ENCODE data around the gene SSTR4.

Gene SSTR4

DNA sequence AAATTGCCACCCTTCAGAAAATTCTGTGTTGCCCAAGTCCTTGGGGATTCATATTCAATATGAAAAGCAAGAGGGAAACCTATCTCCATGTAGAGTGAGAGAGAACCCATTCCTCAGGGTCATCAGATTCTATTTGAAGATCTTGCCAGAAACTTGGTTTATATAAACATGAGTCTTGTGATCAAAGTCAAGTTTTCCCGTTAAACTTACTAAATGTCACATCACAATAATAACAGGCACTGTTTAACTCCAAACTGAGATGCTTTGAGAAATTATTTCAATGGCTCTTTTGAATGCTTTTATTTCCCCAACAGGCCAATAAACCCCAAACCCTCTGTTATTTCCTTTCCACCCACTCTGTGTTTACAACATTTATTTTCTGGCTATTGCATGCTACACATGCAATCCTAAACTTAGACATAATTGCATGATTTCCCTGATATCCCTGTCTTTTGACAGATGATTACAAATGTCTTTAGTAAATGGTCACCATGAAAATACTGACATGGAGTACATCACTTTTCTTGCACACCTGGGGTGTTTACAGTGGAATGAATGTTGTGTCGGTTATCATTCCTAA is 31.1 kb upstream of the SSTR4 start:
- no peaks in the 10 kb centered on the region for H3K9me3 ChIP-seq (ENCODE audit: control insufficient read depth, low read length)
- no peak overlapping the region for H3K27ac ChIP-seq (ENCODE audit: low read depth, low read length, severe bottlenecking)
- no peak overlapping the region for H3K4me3 ChIP-seq (ENCODE audit: extremely low read depth, insufficient read depth, low read length, poor library complexity, severe bottlenecking)
- no CpG with 5 or more reads among the region's 2 CpGs for WGBS, 2 experiments (ENCODE audit: insufficient coverage in 2 of 2)
- H3K4me1 ChIP-seq (ENCODE audit: control insufficient read depth, insufficient read depth, low read length, poor library complexity, severe bottlenecking): no peaks in the 10 kb centered on the region
- no peaks in the 10 kb centered on the region for H3K36me3 ChIP-seq (ENCODE audit: control insufficient read depth, insufficient read depth, low read length)

DNA sequence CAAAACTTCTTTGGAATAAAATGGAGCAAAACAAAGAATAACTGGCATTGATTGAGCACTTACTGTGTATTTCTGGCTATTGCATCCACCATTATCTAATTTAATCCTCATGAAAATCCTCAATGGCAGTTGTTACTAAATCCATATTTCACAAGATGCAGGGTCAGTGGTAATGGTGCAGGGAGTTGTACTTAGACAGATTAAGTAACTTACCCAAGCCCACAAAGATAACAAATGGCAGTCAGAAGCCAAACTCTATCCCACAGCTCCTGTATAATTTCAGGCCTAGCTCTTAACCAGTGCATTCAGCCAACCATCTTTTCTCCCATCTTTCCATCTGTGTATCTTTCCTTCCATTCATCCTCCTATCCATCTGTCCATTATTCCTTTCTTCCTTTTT is 29.3 kb upstream of the SSTR4 start:
- H3K36me3 ChIP-seq (ENCODE audit: control insufficient read depth, insufficient read depth, low read length): no peaks in the 10 kb centered on the region
- no peaks in the 10 kb centered on the region for H3K9me3 ChIP-seq (ENCODE audit: control insufficient read depth, low read length)
- H3K4me1 ChIP-seq (ENCODE audit: control insufficient read depth, insufficient read depth, low read length, poor library complexity, severe bottlenecking): no peaks in the 10 kb centered on the region
- no peak overlapping the region for H3K27ac ChIP-seq (ENCODE audit: low read depth, low read length, severe bottlenecking)
- no peak overlapping the region for H3K4me3 ChIP-seq (ENCODE audit: extremely low read depth, insufficient read depth, low read length, poor library complexity, severe bottlenecking)

DNA sequence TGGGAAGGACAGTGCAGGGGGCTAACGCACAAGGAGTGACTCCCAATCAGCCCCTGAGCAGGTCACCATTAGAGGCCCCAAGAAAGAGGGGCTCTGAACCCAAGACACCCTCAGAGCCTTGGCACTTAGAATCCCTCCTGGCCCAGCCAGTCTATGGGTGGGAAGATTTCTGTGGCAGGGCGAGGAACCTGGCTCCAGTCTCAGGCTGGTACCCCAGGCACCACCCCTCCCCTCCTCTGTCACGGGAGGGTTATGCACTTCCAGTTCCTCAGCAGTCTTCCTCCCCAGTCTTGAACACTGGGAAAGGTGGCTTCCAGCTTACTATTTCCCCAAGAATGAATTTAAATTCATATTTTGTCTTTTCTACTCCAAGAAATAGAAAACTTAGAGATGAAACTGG is 27.6 kb upstream of the SSTR4 start:
- Histone ChIP-seq H3K4me3 (ENCODE audit: extremely low read depth, insufficient read depth, low read length, poor library complexity, severe bottlenecking) (no peak overlapping the region), H3K36me3 (ENCODE audit: control insufficient read depth, insufficient read depth, low read length) (no peaks in the 10 kb centered on the region), H3K27ac (ENCODE audit: low read depth, low read length, severe bottlenecking) (no peak overlapping the region), H3K4me1 (ENCODE audit: control insufficient read depth, insufficient read depth, low read length, poor library complexity, severe bottlenecking) (no peaks in the 10 kb centered on the region), H3K9me3 (ENCODE audit: control insufficient read depth, low read length) (no peaks in the 10 kb centered on the region)
- 80 to 100% methylated on average over 1 to 2 of the region's 3 CpGs for WGBS, 2 experiments (ENCODE audit: insufficient coverage in 2 of 2)

DNA sequence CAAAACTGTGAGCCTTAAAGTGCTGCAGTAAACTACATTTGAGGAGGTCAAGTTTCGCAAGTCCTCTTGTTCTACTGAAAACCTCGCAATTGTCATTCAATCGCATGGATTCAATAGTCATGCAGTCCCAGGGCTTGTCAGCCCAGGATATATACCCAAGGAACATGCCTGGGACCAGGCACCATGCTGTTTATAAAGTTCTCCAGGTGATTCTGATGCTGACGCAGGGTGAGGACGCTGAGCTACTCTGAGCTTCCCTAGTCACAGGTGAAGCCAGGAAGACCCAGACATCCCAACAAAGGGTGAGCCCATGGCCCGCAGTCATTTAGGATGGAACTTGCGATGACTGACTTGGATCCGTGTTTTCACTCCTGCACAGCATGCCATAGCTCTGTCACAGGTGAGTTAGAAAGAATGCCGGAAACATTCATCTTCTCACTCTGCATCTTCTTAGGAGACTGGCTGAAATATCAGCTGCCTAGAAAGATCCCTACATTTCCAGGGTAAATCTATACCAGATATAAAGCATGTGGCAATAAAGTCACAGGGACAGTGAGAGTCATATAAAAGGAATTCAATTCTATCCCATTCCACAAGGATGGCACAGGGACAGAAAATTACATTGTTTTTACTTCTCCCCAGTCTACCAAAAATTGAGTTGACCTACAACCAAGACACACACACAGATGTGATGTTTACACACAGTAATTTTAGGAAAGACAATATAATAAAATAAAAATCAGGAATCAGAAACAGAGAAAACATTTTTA is 27.0 kb upstream of the SSTR4 start:
- WGBS, 2 experiments (ENCODE audit: insufficient coverage in 2 of 2): 87 to 88% methylated on average over 7 to 8 of the region's 9 CpGs
- Histone ChIP-seq H3K4me3 (ENCODE audit: extremely low read depth, insufficient read depth, low read length, poor library complexity, severe bottlenecking) (no peak overlapping the region), H3K4me1 (ENCODE audit: control insufficient read depth, insufficient read depth, low read length, poor library complexity, severe bottlenecking) (no peaks in the 10 kb centered on the region), H3K36me3 (ENCODE audit: control insufficient read depth, insufficient read depth, low read length) (no peaks in the 10 kb centered on the region), H3K27ac (ENCODE audit: low read depth, low read length, severe bottlenecking) (no peak overlapping the region), H3K9me3 (ENCODE audit: control insufficient read depth, low read length) (no peaks in the 10 kb centered on the region)

DNA sequence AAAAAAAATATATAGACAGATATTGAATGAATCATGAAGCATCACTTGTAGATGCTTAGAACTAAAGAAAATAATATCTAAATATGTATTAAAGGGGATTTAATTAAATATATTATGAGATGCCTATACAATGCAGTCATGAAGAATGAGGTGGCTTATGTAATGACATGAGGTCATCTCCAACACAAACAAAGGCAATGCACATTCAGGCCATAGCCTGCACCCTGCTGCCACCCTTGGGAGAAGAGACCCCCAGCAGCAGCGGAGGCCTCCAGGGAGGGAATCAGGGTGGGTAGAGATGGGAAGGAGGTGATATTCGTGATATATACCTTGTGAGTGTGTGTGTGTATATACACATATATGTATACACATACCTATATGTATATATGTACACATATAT is 26.4 kb upstream of the SSTR4 start:
- no peak overlapping the region for H3K27ac ChIP-seq (ENCODE audit: low read depth, low read length, severe bottlenecking)
- H3K4me3 ChIP-seq (ENCODE audit: extremely low read depth, insufficient read depth, low read length, poor library complexity, severe bottlenecking): no peak overlapping the region
- H3K4me1 ChIP-seq (ENCODE audit: control insufficient read depth, insufficient read depth, low read length, poor library complexity, severe bottlenecking): no peaks in the 10 kb centered on the region
- no CpG with 5 or more reads among the region's 2 CpGs for WGBS, 2 experiments (ENCODE audit: insufficient coverage in 2 of 2)
- H3K36me3 ChIP-seq (ENCODE audit: control insufficient read depth, insufficient read depth, low read length): no peaks in the 10 kb centered on the region
- no peaks in the 10 kb centered on the region for H3K9me3 ChIP-seq (ENCODE audit: control insufficient read depth, low read length)

DNA sequence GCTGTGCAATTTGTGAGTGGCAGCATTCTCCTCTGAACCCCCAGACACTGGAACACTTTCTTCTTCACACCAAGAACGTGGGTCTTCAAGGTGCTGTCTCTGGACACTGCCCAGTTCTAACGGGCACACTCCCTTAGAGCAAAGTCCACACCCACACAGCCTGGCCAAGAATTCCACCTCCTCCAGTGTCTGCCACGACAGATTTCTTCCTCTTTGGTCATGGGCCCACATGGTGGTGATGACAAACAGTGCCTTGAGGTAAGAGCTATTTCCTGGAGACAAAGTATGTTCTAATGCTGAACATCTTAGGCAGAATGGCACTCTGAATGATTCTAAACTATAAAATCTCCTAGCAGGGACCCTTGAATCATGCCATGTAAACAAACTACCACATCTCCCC is 25.5 kb upstream of the SSTR4 start:
- WGBS, 2 experiments (ENCODE audit: insufficient coverage in 2 of 2): 57 to 88% methylated on average over 1 to 2 of the region's 3 CpGs
- Histone ChIP-seq H3K27ac (ENCODE audit: low read depth, low read length, severe bottlenecking) (no peak overlapping the region), H3K9me3 (ENCODE audit: control insufficient read depth, low read length) (no peaks in the 10 kb centered on the region), H3K36me3 (ENCODE audit: control insufficient read depth, insufficient read depth, low read length) (no peaks in the 10 kb centered on the region), H3K4me1 (ENCODE audit: control insufficient read depth, insufficient read depth, low read length, poor library complexity, severe bottlenecking) (no peaks in the 10 kb centered on the region), H3K4me3 (ENCODE audit: extremely low read depth, insufficient read depth, low read length, poor library complexity, severe bottlenecking) (no peak overlapping the region)

DNA sequence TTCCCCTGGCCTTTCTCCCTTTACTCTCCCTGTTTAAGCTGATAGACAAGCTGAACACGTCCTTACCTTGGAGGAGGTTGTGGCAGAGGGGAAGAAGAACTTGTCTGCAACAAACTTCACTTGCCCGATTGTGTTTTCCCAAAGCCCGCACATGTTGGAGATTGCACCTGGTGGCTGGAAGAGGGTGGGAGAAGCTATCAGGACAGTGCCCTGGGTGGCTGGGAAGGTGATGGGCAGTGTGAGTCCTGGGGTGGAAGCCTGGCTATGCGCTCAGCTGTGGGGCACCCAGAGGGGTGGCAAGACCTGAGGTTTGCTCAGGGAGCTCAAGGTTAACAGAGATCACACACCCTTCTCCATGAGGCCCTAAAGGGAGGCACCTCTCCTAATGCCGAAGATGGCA is 25.0 kb upstream of the SSTR4 start:
- H3K27ac ChIP-seq (ENCODE audit: low read depth, low read length, severe bottlenecking): no peak overlapping the region
- H3K4me1 ChIP-seq (ENCODE audit: control insufficient read depth, insufficient read depth, low read length, poor library complexity, severe bottlenecking): no peaks in the 10 kb centered on the region
- no peak overlapping the region for H3K4me3 ChIP-seq (ENCODE audit: extremely low read depth, insufficient read depth, low read length, poor library complexity, severe bottlenecking)
- H3K36me3 ChIP-seq (ENCODE audit: control insufficient read depth, insufficient read depth, low read length): no peaks in the 10 kb centered on the region
- WGBS, 2 experiments (ENCODE audit: insufficient coverage in 2 of 2): 97 to 100% methylated on average over 1 to 3 of the region's 5 CpGs
- no peaks in the 10 kb centered on the region for H3K9me3 ChIP-seq (ENCODE audit: control insufficient read depth, low read length)

DNA sequence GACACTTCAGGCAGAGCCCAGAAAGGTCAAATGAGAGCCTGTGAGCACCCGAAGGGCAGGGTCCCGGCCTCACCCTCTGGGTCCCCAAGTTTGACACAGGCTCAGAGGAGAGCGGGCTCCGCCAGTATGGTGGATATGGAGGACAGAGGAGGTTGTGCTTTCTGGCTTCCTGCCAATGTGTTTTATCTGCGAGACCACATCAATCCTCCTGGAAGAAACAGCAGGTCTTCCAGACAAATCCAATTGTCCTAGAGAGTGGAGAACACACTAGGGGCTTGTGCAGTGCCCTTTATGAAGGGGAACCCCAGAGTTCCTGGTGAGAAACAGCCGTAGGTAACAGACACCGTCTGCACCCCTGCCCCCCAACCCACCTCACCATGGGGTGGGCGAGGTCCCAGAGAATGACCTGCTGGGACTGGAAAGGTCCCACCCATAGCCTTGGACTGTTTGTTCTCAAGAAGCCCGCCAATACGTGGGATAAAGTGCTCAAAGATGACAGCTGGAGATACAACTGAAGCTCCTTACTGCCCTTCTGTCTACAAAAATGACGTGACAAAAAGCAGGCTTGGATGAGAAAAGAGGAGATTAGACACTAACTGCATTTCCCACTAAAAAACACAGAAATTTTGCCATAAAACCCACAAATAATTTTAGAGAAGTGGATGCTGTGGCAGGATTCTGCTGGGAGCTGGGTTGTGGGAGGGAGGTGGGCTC is 23.9 kb upstream of the SSTR4 start:
- Histone ChIP-seq H3K9me3 (ENCODE audit: control insufficient read depth, low read length) (no peaks in the 10 kb centered on the region), H3K4me1 (ENCODE audit: control insufficient read depth, insufficient read depth, low read length, poor library complexity, severe bottlenecking) (no peaks in the 10 kb centered on the region), H3K27ac (ENCODE audit: low read depth, low read length, severe bottlenecking) (no peak overlapping the region), H3K36me3 (ENCODE audit: control insufficient read depth, insufficient read depth, low read length) (no peaks in the 10 kb centered on the region), H3K4me3 (ENCODE audit: extremely low read depth, insufficient read depth, low read length, poor library complexity, severe bottlenecking) (no peak overlapping the region)
- 88% methylated on average over 4 to 8 of the region's 11 CpGs for WGBS, 2 experiments (ENCODE audit: insufficient coverage in 2 of 2)

DNA sequence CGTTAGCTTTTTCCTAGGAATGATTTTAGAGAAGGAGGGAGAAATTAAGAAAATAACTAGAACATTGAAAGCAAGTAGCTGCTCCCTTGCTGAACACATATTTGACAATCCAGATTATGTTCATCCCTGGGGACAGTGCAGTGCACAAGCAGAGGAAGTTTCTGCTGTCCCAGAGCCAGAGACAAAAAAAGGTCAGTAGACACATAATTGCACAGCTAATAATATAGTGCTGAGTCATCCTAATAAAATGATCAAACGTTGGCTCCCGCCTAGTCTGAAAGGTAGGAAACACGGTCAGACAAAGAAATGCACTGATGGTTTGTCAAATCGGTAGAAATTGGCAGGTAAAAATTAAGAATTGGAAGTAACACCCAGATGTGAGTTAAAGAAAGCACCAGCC is 21.7 kb upstream of the SSTR4 start:
- Histone ChIP-seq H3K4me3 (ENCODE audit: extremely low read depth, insufficient read depth, low read length, poor library complexity, severe bottlenecking) (no peak overlapping the region), H3K4me1 (ENCODE audit: control insufficient read depth, insufficient read depth, low read length, poor library complexity, severe bottlenecking) (no peaks in the 10 kb centered on the region), H3K36me3 (ENCODE audit: control insufficient read depth, insufficient read depth, low read length) (no peaks in the 10 kb centered on the region), H3K9me3 (ENCODE audit: control insufficient read depth, low read length) (no peaks in the 10 kb centered on the region), H3K27ac (ENCODE audit: low read depth, low read length, severe bottlenecking) (no peak overlapping the region)
- 86 to 87% methylated on average over 4 of the region's 5 CpGs for WGBS, 2 experiments (ENCODE audit: insufficient coverage in 2 of 2)

DNA sequence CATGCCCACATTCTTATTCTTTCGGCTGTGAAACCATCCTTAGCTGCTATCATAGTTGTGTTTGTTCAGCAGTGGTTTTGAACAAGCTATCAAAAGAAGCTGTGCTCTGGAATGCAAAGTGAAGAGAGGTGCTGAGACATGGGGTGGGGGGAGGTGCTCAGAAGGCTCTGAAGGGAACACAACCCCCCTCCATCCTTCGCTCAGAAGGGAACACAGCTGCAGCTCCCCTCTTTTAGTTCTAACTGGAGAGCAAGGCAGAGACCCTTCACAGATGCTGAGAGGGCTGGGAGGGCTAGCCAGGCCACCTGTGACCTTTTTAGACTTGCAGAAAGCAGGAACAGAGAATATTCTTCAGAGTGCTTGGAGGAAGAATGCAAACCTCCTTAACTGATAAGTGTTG is 17.6 kb upstream of the SSTR4 start:
- Histone ChIP-seq H3K9me3 (ENCODE audit: control insufficient read depth, low read length) (no peaks in the 10 kb centered on the region), H3K4me1 (ENCODE audit: control insufficient read depth, insufficient read depth, low read length, poor library complexity, severe bottlenecking) (no peaks in the 10 kb centered on the region), H3K4me3 (ENCODE audit: extremely low read depth, insufficient read depth, low read length, poor library complexity, severe bottlenecking) (no peak overlapping the region), H3K27ac (ENCODE audit: low read depth, low read length, severe bottlenecking) (no peak overlapping the region), H3K36me3 (ENCODE audit: control insufficient read depth, insufficient read depth, low read length) (no peaks in the 10 kb centered on the region)
- 67 to 69% methylated on average over 1 to 2 of the region's 2 CpGs for WGBS, 2 experiments (ENCODE audit: insufficient coverage in 2 of 2)

DNA sequence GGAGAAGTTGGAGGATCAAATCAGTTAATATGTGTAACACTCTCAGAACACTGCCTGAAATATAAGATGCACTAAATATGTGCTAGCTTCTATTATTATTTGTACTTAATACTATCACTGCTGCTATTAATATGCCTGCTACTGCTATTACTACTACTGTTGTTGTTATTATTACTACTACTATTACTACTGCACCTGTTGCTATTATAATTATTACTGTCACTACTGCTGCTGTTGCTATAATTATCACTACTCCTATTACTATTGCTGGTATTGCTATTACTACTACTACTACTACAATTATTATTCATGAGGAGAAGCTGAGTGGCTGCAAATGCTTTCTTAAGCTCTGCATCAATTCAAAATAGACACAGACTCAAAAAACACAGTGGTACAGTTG is 16.7 kb upstream of the SSTR4 start:
- no peak overlapping the region for H3K4me3 ChIP-seq (ENCODE audit: extremely low read depth, insufficient read depth, low read length, poor library complexity, severe bottlenecking)

More for the DNA sequence above, 16.7 kb upstream of the SSTR4 start:
- Histone ChIP-seq H3K9me3 (ENCODE audit: control insufficient read depth, low read length) (no peaks in the 10 kb centered on the region), H3K36me3 (ENCODE audit: control insufficient read depth, insufficient read depth, low read length) (no peaks in the 10 kb centered on the region), H3K27ac (ENCODE audit: low read depth, low read length, severe bottlenecking) (no peak overlapping the region), H3K4me1 (ENCODE audit: control insufficient read depth, insufficient read depth, low read length, poor library complexity, severe bottlenecking) (no peaks in the 10 kb centered on the region)
